ENCODE measurements around the gene GALNT2. TPM values are rescaled to one million over a fixed set of nuclear protein-coding genes. Genes with fewer than 3 reads are reported as not detected.

The GALNT2 gene
- 63.2 and 70.5 TPM in 2 replicates for polyA plus RNA-seq (2014; cell fraction: cytosol; rRNA removed)
- 36.3 and 41.3 TPM in 2 replicates for polyA plus RNA-seq (2014; cell fraction: nucleus; rRNA removed)

- DNase-seq (ENCODE audit: low spot score): peak; percentile 89
Measured at GRCh38 chr1:230066466-230067404, at the start of gene GALNT2. TSS of gene GALNT2 (plus strand) at chr1:230067238. CDS start at chr1:230067281, 43 bp downstream.

DNA sequence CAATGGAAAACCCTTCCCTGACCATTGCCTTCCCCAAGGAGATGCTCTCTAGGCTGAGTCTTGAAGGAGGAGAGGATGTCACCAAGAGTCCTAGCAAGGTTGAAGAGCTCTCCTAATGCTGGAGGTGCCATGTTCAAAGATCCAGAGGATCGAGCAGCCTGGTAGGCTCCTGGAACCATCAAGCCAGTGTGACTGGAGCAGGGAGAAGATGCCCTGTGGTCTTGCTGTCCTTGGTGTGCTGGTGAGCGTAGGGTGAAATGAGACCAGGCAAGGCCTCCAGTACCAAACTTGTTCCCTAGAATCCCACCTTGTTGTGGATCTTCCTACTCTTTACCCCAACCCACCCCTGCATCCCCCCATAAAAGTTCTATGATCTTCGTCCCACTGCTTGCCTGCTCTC, 46.6 kb upstream of the GALNT2 start:
- DNase-seq (ENCODE audit: low spot score): no peak

GRCh38 chr1:230022666-230023380, 44.2 kb upstream of the GALNT2 start:
- no peak for DNase-seq (ENCODE audit: low spot score)

- no peak for DNase-seq (ENCODE audit: low spot score)
Measured at GRCh38 chr1:230025686-230026085, 41.4 kb upstream of the GALNT2 start.

DNA sequence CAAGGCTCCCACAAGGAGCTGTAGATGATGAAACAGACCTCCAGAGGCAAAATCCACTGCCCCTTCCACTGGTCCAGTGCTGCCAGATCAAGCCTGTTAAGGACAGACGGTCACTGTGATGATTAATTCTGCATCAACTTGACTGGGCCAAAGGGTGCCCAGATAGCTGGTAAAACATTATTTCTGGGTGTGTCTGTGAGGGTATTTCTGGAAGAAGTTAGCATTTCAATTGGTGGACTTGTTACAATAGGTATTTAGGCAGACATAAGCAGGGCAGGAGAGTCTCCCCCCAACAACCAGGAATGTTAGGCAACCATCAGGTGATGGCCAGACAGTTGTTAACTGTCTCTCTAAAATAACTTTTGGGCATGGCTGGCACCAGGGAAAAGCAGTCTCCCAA, 40.9 kb upstream of the GALNT2 start:
- DNase-seq (ENCODE audit: low spot score): no peak

DNA sequence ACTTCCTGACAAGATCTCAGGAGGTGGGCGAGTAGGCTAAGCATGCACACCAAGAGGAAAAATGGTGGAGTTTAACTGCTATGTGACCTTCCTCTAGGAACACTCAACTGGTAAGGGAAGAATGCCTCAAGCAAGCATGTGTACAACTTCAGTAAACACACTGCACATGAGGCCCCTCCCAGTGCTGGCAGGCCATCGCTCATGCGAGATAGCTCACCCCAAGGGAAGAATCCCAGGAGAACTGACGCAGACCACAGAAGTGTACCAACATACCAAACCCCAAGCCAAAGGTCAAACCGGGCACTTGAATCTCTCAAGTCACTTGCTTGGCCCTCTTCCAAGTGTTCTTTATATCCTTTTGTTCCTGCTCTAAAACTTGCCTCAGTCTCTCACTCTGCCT, 40.5 kb upstream of the GALNT2 start:
- DNase-seq (ENCODE audit: low spot score): no peak

DNA sequence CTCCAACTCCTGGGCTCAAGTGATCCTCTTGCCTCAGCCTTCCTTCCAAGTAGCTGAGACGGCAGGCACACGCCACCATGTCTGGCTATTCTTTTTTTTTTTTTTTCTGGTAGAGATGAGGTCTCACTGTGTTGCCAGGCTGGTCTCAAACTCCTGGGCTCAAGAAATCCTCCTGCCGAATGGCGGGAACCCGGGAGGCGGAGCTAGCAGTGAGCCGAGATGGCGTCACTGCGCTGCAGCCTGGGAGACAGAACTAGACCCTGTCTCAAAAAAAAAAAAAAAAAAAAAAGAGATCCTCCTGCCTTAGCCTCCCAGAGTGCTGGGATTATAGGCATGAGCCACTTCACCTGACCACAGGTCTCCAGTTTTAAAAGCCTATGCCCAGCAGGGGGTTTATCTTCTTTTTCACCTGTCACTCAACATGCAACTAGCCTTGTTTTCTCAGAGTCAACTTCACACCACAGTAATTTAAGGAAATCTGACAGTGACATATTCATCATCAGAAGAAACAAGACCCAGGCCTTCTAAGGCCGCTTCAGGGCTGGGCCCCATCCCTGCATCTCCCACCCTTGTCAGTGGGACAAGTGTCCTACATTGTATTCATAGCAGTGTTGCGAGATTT, 38.3 kb upstream of the GALNT2 start:
- no peak for DNase-seq (ENCODE audit: low spot score)

- no peak for DNase-seq (ENCODE audit: low spot score)
Measured at GRCh38 chr1:230029244-230029941, 37.6 kb upstream of the GALNT2 start.

DNA sequence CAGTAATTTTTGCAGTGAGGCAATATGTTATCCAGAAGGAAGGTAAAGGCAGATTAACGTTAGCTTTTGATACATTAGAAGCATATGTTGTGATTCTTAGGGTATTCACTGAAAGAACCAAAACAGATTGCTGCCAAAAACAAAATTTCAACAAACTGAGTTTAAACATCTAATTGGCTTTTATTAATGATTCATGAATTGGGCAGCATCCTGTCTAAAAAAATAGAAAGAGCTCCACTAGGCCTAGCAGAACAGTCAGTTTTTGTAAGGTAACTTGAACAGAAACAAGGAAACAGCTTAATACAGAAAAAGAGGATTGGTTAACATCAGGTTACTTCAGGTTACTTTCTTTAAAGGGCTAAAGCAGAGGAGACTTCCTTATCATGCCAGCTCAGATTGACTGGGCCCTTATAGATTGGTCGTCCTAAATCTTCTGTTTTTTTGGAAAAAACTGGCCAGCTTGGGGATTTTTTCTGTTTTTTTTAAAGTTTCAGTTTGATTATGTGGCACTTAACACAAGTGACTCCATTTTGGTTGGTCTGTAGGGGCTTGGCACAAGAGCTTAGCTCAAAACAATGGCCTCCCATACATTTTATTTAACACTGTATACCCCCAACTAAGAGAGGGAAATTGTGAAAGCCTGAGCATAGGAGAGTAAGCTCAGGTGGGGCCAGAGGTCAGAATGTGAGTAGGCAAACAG, 36.8 kb upstream of the GALNT2 start:
- DNase-seq (ENCODE audit: low spot score): no peak

- no peak for DNase-seq (ENCODE audit: low spot score)
Measured at GRCh38 chr1:230031131-230031530, 35.9 kb upstream of the GALNT2 start.

GRCh38 chr1:230032516-230033281, 34.3 kb upstream of the GALNT2 start:
- no peak for DNase-seq (ENCODE audit: low spot score)

DNA sequence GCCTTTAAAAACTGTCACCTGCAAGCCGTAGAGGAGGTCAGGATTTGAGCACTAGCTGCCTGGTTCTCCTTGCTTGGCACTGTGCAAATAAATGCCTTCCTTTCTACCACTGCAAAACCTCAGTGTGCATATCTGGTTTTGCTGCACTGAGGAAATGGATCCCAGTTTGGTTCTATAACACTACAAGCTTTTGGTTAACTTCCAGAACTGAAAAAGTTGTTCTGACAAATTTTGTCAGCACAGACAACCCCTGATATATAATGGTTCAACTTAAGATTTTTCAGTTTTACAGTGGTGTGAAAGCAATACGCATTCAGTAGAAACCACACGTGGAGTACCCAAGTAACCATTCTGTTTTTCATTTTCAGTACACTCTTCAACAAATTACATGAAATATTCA, 29.8 kb upstream of the GALNT2 start:
- DNase-seq (ENCODE audit: low spot score): no peak

DNA sequence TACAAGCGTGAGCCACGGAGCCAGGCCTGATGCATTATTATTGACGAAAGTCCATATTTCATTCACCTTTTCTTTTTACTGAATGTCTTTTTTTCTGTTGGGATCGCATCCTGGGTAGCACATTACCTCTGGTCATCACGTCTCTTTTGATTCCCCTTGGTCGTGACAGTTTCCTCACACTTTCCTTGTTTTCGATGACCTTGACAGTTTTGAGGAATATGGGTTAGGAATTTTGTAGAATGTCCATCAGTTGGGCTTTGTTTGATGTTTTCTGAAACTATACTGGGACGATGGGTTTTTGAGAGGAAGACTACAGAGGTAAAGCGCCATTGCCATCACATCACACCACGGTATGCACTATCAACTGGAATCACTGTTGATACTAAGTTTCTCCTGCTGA, 26.6 kb upstream of the GALNT2 start:
- DNase-seq (ENCODE audit: low spot score): no peak

GRCh38 chr1:230043081-230043480, 24.0 kb upstream of the GALNT2 start:
- no peak for DNase-seq (ENCODE audit: low spot score)

DNA sequence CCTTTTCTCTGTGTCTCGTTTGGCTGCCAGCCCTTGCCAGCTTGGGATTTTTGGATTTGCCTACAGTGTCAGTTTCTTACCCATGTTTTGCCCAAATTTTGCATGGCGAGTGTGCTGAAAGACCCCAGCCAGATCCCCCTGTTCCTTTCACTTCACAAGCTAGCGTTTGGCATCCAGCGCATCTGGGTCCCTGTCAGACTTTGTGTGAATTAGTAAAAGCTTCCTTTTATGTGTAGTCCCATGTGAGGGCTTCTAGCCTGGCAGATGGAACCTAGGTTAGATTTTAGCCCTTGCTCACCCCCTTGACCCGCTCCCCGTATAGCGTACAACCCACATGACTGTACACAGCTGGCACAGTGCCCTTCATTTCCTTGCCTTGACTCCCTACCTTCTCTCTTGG, 22.3 kb upstream of the GALNT2 start:
- no peak for DNase-seq (ENCODE audit: low spot score)

GRCh38 chr1:230047114-230047865, 19.7 kb upstream of the GALNT2 start:
- no peak for DNase-seq (ENCODE audit: low spot score)

- no peak for DNase-seq (ENCODE audit: low spot score)
Measured at GRCh38 chr1:230048322-230048721, 18.7 kb upstream of the GALNT2 start.

- DNase-seq (ENCODE audit: low spot score): no peak
Measured at GRCh38 chr1:230048922-230049321, 18.1 kb upstream of the GALNT2 start.

- no peak for DNase-seq (ENCODE audit: low spot score)
Measured at GRCh38 chr1:230049731-230050130, 17.3 kb upstream of the GALNT2 start.

Data from SK-N-DZ (cell line).